Ovary (tissue), 9 donors: ENCODE results near the gene REEP3. TPM values are rescaled to one million over a fixed set of nuclear protein-coding genes. Genes with fewer than 3 reads are reported as not detected.

Experiments
- DNase-seq, 5 donors: peaks; one replicate each; pipeline ENCODE4 v3.0.0-alpha.2; 2019 to 2020
- H3K27ac ChIP-seq, 2 donors: fragments of 200-600 bp; one replicate each; pipeline versions ENCODE4 v1.5.1 to v1.8.0; 2019 to 2022
- H3K27me3 ChIP-seq: fragments of 200-600 bp; one replicate; pipeline ENCODE4 v1.8.0; 2022
- H3K36me3 ChIP-seq: fragments of 200-600 bp; sonication (generic); one replicate; pipeline ENCODE4 v1.5.1; 2019
- H3K4me1 ChIP-seq: one replicate; pipeline ENCODE4 v1.8.1; 2013; ENCODE audit warnings: mild to moderate bottlenecking, moderate library complexity; ENCODE audit not compliant: insufficient read depth
- H3K4me3 ChIP-seq: fragments of 200-600 bp; sonication (generic); one replicate; pipeline ENCODE4 v1.5.1; 2017
- H3K9me3 ChIP-seq, 2 donors: fragments of 200-600 bp in 1 of 2; sonication (generic) in 1 of 2; one replicate each; pipeline versions ENCODE4 v1.5.1 to v1.8.1; 2013 to 2019; ENCODE audit warnings: mild to moderate bottlenecking in 1 of 2, moderate library complexity in 1 of 2
- EP300 ChIP-seq: sonication (generic); formaldehyde crosslinking; IDR thresholded peaks from one replicate; pipeline ENCODE4 v1.6.1; 2017; ENCODE audit warnings: antibody characterized with exemption
- POLR2A ChIP-seq: fragments of 450-650 bp; IDR thresholded peaks from one replicate; pipeline ENCODE4 v1.6.1; 2017; ENCODE audit warnings: antibody characterized with exemption, mild to moderate bottlenecking, moderate library complexity
- WGBS, 3 donors: extraction: QIAGEN DNeasy Blood & Tissue Kit in 1 of 3; methylation state at CpG; one replicate each; pipeline versions ENCODE4 v1.1.5 to v1.1.7; 2013 to 2017; 5-methylcytosine and 5-hydroxymethylcytosine counted together
- intact Hi-C, 4 donors: fragments of 100-400 bp; cut with DNase I; formaldehyde crosslinking; loops; one replicate each; pipeline versions ENCODE4 v1.11.0 to v1.15.1; 2022 to 2023
- polyA plus RNA-seq, 2 donors: library from polyadenylated mRNA; stranded (reverse); fragments of 200-250 nt in 1 of 2; fragments of 350-450 nt in 1 of 2; fragmentation: Illumina TruSeq in 1 of 2; extraction: RNeasy Lipid Tissue Mini Kit (QIAGEN cat#74804) in 1 of 2; gene quantifications; one replicate each; pipeline ENCODE4 v1.2.3, GENCODE V29; 2013 to 2014
- total RNA-seq, 7 donors: library from RNA; depleted of rRNA in 2 of 7; stranded (reverse); fragments of >200 nt in 2 of 7; fragmentation: NEBNext Ultra II Directional in 3 of 7; extraction: Animal tissue kit (Norgen Biotek cat#: 25700) in 3 of 7; gene quantifications; one replicate each; pipeline versions ENCODE4 v1.1.0 to v1.2.4, GENCODE V29; 2016 to 2023
- TF ChIP-seq, protein P1 (sequence below), 3 donors: fragments of 450-650 bp in 2 of 3; fragments of 200-600 bp in 1 of 3; IDR thresholded peaks; one replicate each; pipeline versions ENCODE4 v1.5.1 to v1.8.0; 2016 to 2022; ENCODE audit warnings: antibody characterized with exemption in 3 of 3, mild to moderate bottlenecking in 1 of 3
- donor health status: DM: no; HTN: no; CAD: no; lungs with moderate emphysema.
- donor health status: DM: no; HTN: no; CAD: no.
- donor health status: Bipolar disorder and iron deficiency.
- donor health status: DM: yes; HTN: yes; CAD: no.
- donor health status: DM: no; HTN: no; CAD: no.
- donor health status: DM: yes; HTN: yes; CAD: no.

REEP3 gene
- total and polyA plus RNA-seq, 9 donors = 9.3 to 30.5 (median 23.1) TPM

DNA sequence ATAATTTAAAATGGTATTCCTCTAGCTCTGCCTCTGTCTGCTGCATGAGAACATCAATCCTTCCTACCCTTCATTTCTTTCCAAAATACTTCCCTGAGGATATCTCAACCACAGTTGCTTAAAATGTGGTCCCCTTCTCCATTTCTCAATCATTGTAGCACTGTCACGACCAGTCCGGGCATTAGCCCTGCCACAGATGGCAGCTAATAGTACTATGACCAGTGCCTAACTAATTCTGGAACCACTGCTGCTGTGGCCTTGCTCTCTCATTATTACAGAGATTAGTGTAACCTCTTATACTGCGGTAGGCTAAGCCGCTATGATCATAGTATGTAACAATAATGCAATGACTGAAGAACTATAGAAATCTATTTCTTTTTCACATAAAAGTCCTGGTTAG lies 66.0 kb downstream of the REEP3 start:
- intact Hi-C loops = no loop called here
- Histone ChIP-seq H3K27me3 (no peaks in the 10 kb centered on the region), H3K4me3 (no peak overlapping the region), H3K4me1 (peaks cover 5% of the 10 kb centered on the region), H3K36me3 (no peaks in the 10 kb centered on the region), H3K27ac (no peak overlapping the region), H3K9me3 (no peaks in the 10 kb centered on the region)
- 94 to 97% (median 95%) methylated on average over 4 of the region's 4 CpGs for WGBS, 3 donors
- no peak for DNase-seq
- TF ChIP-seq, protein P1, sequence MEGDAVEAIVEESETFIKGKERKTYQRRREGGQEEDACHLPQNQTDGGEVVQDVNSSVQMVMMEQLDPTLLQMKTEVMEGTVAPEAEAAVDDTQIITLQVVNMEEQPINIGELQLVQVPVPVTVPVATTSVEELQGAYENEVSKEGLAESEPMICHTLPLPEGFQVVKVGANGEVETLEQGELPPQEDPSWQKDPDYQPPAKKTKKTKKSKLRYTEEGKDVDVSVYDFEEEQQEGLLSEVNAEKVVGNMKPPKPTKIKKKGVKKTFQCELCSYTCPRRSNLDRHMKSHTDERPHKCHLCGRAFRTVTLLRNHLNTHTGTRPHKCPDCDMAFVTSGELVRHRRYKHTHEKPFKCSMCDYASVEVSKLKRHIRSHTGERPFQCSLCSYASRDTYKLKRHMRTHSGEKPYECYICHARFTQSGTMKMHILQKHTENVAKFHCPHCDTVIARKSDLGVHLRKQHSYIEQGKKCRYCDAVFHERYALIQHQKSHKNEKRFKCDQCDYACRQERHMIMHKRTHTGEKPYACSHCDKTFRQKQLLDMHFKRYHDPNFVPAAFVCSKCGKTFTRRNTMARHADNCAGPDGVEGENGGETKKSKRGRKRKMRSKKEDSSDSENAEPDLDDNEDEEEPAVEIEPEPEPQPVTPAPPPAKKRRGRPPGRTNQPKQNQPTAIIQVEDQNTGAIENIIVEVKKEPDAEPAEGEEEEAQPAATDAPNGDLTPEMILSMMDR (IDR thresholded peaks at IDR 0.05) = no peak
- TF ChIP-seq POLR2A (no peak), EP300 (no peak)

DNA sequence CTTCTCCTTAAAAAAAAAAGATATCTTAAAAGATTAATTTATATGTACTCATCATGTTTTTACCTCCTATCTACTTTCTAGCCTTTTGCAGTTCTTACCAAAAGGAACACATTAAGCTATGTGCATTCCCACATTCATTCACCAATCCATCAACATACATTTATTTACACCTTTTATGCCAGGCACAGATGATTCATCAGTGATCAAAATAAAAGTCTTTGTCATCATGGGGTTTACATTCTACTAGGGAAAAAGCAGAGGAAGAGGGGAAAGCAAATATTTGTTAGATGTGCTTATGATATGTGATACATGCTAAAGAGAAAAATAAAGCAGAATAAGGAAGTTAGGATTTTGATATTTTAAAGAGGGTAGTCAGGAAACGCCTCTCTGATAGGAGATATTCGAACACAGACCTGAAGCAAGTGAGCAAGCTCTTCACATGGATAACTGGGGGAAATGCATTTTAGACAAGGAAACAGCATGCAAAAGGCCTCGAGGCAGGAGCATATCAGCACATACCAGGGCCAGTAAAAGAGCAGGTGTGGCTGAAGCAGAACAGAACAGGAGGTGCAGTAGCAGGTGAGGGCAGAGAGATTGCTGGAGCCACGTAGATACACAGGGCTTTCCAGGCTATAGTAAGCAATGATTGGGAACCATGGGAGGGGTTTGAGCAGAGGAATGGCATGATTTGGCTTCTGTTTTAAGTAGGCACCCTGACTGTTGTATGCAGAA lies 67.4 kb downstream of the REEP3 start:
- Histone ChIP-seq H3K27me3 (no peaks in the 10 kb centered on the region), H3K4me3 (no peak overlapping the region), H3K9me3 (no peaks in the 10 kb centered on the region), H3K27ac (no peak overlapping the region), H3K4me1 (peaks cover 4% of the 10 kb centered on the region), H3K36me3 (no peaks in the 10 kb centered on the region)
- TF ChIP-seq, protein P1 (IDR thresholded peaks at IDR 0.05) = no peak
- TF ChIP-seq POLR2A (no peak), EP300 (no peak)
- DNase-seq = no peak
- WGBS, 3 donors = 82 to 87% (median 84%) methylated on average over 4 of the region's 4 CpGs
- intact Hi-C loops = no loop called here

DNA sequence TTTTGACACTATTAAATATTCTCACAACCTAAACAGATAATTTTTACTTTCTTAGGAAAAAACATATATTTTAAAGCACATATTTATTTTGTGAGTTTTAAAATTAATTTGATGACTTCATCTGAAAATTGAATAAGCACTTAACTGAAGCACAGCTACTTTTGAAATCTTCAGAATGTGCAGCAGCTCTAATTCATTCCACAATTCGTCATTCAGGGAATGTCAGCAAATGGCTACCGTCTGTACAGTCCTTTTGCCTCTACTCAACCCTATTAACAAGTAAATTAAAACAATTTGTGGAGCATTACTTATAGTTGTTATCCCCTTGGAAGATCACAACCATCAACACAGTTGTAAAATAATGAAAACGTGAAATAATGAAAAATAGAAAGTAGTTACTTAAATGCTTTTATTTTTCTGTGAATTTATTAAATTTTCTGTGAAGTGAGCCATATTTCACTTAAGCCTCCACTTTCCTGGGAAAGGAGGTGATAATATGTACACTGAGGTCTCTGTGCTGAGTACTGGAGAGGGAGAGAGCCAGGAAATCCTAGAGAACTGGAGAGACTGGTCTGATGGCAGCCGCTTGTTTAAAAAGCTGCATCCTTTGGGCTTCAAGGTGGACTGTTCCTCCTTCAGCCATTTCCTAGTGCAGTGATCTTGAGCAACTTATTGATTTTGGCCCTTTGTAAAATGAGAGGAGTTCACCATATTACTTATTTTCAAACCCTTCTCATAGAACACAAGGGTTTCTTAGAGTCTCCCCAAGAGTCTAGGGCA lies 70.6 kb downstream of the REEP3 start:
- intact Hi-C loops = no loop called here
- no peaks in the 10 kb centered on the region for H3K36me3 ChIP-seq
- H3K4me1 ChIP-seq = peaks cover 2% of the 10 kb centered on the region
- no peaks in the 10 kb centered on the region for H3K27me3 ChIP-seq
- no peak for DNase-seq
- H3K27ac ChIP-seq = no peak overlapping the region
- WGBS, 3 donors = 62 to 74% (median 69%) methylated on average over 4 of the region's 4 CpGs
- TF ChIP-seq POLR2A (no peak), EP300 (no peak)
- TF ChIP-seq, protein P1 (IDR thresholded peaks at IDR 0.05) = no peak
- no peaks in the 10 kb centered on the region for H3K9me3 ChIP-seq
- no peak overlapping the region for H3K4me3 ChIP-seq

DNA sequence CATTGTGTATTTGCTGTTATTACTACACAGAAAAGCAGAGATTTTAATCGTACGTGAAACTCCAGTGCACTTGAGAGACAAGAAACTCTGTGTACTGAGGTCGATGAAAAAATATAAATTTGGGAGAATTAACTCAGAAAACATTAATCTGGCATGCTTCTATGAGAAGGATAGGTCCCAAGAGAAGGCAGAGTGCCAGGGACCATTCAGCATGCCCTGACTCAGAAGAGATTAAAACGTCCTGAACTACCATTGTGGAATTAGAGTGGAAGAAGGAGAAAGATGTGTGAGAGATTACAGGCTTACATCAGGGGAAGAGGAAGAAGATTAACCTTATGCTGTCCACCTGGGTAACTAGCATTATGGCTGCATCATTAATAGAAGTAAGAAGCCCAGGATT lies 72.4 kb downstream of the REEP3 start:
- no peaks in the 10 kb centered on the region for H3K9me3 ChIP-seq
- intact Hi-C loops = no loop called here
- H3K27ac ChIP-seq = no peak overlapping the region
- H3K4me1 ChIP-seq = peaks cover 2% of the 10 kb centered on the region
- 50 to 67% (median 64%) methylated on average over 4 of the region's 4 CpGs for WGBS, 3 donors
- no peak for DNase-seq
- TF ChIP-seq, protein P1 (IDR thresholded peaks at IDR 0.05) = no peak
- no peak for TF ChIP-seq EP300
- no peak for TF ChIP-seq POLR2A
- no peaks in the 10 kb centered on the region for H3K27me3 ChIP-seq
- no peak overlapping the region for H3K4me3 ChIP-seq
- no peaks in the 10 kb centered on the region for H3K36me3 ChIP-seq
